T-helper 2 cell treated with Interferon-gamma antibody and Interleukin-4, amounts not matched to agents 5 μg/mL and 100 μg/mL, for 36 hours (primary cell): Measurements from ENCODE around the gene GABRB2.
"Not testable (repeated sequence)": the region's sequence is repeated elsewhere in the genome, so short reads cannot be mapped to it uniquely, and the experiment has no call there.

ENCODE experiments used
- DNase-seq: peaks from one replicate; pipeline ENCODE4 v3.0.0; 2021; ENCODE audit warnings: low spot score
- H3K27ac Mint-ChIP-seq: one replicate; pipeline ENCODE4 v1.8.0; 2021; ENCODE audit warnings: mild to moderate bottlenecking, mixed read lengths
- H3K27me3 Mint-ChIP-seq: one replicate; pipeline ENCODE4 v1.8.0; 2021; ENCODE audit warnings: low read depth, mixed read lengths
- H3K36me3 Mint-ChIP-seq: one replicate; pipeline ENCODE4 v1.8.0; 2021; ENCODE audit warnings: low read depth, mixed read lengths
- H3K4me1 Mint-ChIP-seq: one replicate; pipeline ENCODE4 v1.8.0; 2021; ENCODE audit warnings: low read depth, mixed read lengths
- H3K4me3 Mint-ChIP-seq: one replicate; pipeline ENCODE4 v1.8.0; 2022; ENCODE audit warnings: mild to moderate bottlenecking, moderate library complexity, mixed read lengths
- H3K9me3 Mint-ChIP-seq: one replicate; pipeline ENCODE4 v1.8.0; 2021; ENCODE audit warnings: mixed read lengths

Gene GABRB2

GRCh38 chr5:161333194-161333880 is 213.2 kb downstream of the GABRB2 start:
- no peaks in the 10 kb centered on the region for H3K4me1 Mint-ChIP-seq
- no peaks in the 10 kb centered on the region for H3K36me3 Mint-ChIP-seq
- H3K4me3 Mint-ChIP-seq: no peak overlapping the region
- no peak overlapping the region for H3K27ac Mint-ChIP-seq
- peaks cover 4% of the 10 kb centered on the region for H3K9me3 Mint-ChIP-seq
- no peak for DNase-seq
- no peaks in the 10 kb centered on the region for H3K27me3 Mint-ChIP-seq

- Mint-ChIP-seq H3K9me3 (peaks cover 4% of the 10 kb centered on the region), H3K27me3 (no peaks in the 10 kb centered on the region), H3K27ac (no peak overlapping the region), H3K4me1 (no peaks in the 10 kb centered on the region), H3K4me3 (no peak overlapping the region), H3K36me3 (no peaks in the 10 kb centered on the region)
- DNase-seq: no peak
Measured at GRCh38 chr5:161332343-161332742, 214.2 kb downstream of the GABRB2 start.

- Mint-ChIP-seq H3K9me3 (no peaks in the 10 kb centered on the region), H3K4me1 (no peaks in the 10 kb centered on the region), H3K4me3 (no peak overlapping the region), H3K36me3 (no peaks in the 10 kb centered on the region), H3K27ac (no peak overlapping the region), H3K27me3 (no peaks in the 10 kb centered on the region)
- DNase-seq: no peak
Measured at GRCh38 chr5:161314033-161314432, 232.5 kb downstream of the GABRB2 start.

- Mint-ChIP-seq H3K27me3 (no peaks in the 10 kb centered on the region), H3K27ac (no peak overlapping the region), H3K4me1 (no peaks in the 10 kb centered on the region), H3K4me3 (no peak overlapping the region), H3K36me3 (no peaks in the 10 kb centered on the region), H3K9me3 (peaks cover 8% of the 10 kb centered on the region)
- no peak for DNase-seq
Measured at GRCh38 chr5:161312882-161313281, 233.6 kb downstream of the GABRB2 start.

- H3K4me1 Mint-ChIP-seq: no peaks in the 10 kb centered on the region
- no peaks in the 10 kb centered on the region for H3K27me3 Mint-ChIP-seq
- peaks cover 8% of the 10 kb centered on the region for H3K9me3 Mint-ChIP-seq
- no peak for DNase-seq
- no peak overlapping the region for H3K27ac Mint-ChIP-seq
- H3K4me3 Mint-ChIP-seq: no peak overlapping the region
- H3K36me3 Mint-ChIP-seq: no peaks in the 10 kb centered on the region
Measured at GRCh38 chr5:161311965-161312364, 234.6 kb downstream of the GABRB2 start.

- Mint-ChIP-seq H3K36me3 (no peaks in the 10 kb centered on the region), H3K27ac (no peak overlapping the region)
Measured at GRCh38 chr5:161311146-161311708, 235.3 kb downstream of the GABRB2 start.

GRCh38 chr5:161306351-161306995 is 240.1 kb downstream of the GABRB2 start:
- no peak for DNase-seq
- H3K9me3 Mint-ChIP-seq: peaks cover 8% of the 10 kb centered on the region
- H3K4me1 Mint-ChIP-seq: no peaks in the 10 kb centered on the region
- no peak overlapping the region for H3K4me3 Mint-ChIP-seq
- H3K27ac Mint-ChIP-seq: no peak overlapping the region
- no peaks in the 10 kb centered on the region for H3K36me3 Mint-ChIP-seq
- no peaks in the 10 kb centered on the region for H3K27me3 Mint-ChIP-seq

More at GRCh38 chr5:161311146-161311708, 235.3 kb downstream of the GABRB2 start:
- H3K27me3 Mint-ChIP-seq: no peaks in the 10 kb centered on the region
- H3K9me3 Mint-ChIP-seq: peaks cover 8% of the 10 kb centered on the region
- no peaks in the 10 kb centered on the region for H3K4me1 Mint-ChIP-seq
- no peak for DNase-seq
- H3K4me3 Mint-ChIP-seq: no peak overlapping the region

- H3K36me3 Mint-ChIP-seq: no peaks in the 10 kb centered on the region
- H3K27me3 Mint-ChIP-seq: no peaks in the 10 kb centered on the region
- H3K9me3 Mint-ChIP-seq: peaks cover 8% of the 10 kb centered on the region
- no peak overlapping the region for H3K4me3 Mint-ChIP-seq
- H3K4me1 Mint-ChIP-seq: no peaks in the 10 kb centered on the region
- no peak for DNase-seq
- no peak overlapping the region for H3K27ac Mint-ChIP-seq
Measured at GRCh38 chr5:161305601-161306000, 240.9 kb downstream of the GABRB2 start.

- peaks cover 4% of the 10 kb centered on the region for H3K9me3 Mint-ChIP-seq
- H3K4me1 Mint-ChIP-seq: no peaks in the 10 kb centered on the region
- no peak overlapping the region for H3K4me3 Mint-ChIP-seq
- H3K27me3 Mint-ChIP-seq: no peaks in the 10 kb centered on the region
- no peaks in the 10 kb centered on the region for H3K36me3 Mint-ChIP-seq
- H3K27ac Mint-ChIP-seq: no peak overlapping the region
- DNase-seq: no peak
Measured at GRCh38 chr5:161302559-161302958, 244.0 kb downstream of the GABRB2 start.

- no peak overlapping the region for H3K27ac Mint-ChIP-seq
- peaks cover 4% of the 10 kb centered on the region for H3K9me3 Mint-ChIP-seq
- no peak for DNase-seq
- no peaks in the 10 kb centered on the region for H3K36me3 Mint-ChIP-seq
- H3K4me3 Mint-ChIP-seq: no peak overlapping the region
- H3K27me3 Mint-ChIP-seq: no peaks in the 10 kb centered on the region
- no peaks in the 10 kb centered on the region for H3K4me1 Mint-ChIP-seq
Measured at GRCh38 chr5:161301586-161301985, 244.9 kb downstream of the GABRB2 start.

GRCh38 chr5:161299053-161299452 is 247.5 kb downstream of the GABRB2 start:
- Mint-ChIP-seq H3K4me1 (no peaks in the 10 kb centered on the region), H3K27me3 (no peaks in the 10 kb centered on the region), H3K9me3 (peaks cover 8% of the 10 kb centered on the region), H3K27ac (no peak overlapping the region), H3K4me3 (no peak overlapping the region), H3K36me3 (no peaks in the 10 kb centered on the region)
- DNase-seq: no peak

- H3K27ac Mint-ChIP-seq, H3K27me3 Mint-ChIP-seq, H3K4me1 Mint-ChIP-seq: not testable (repeated sequence)
Measured at GRCh38 chr5:161297388-161297787, 249.1 kb downstream of the GABRB2 start.

GRCh38 chr5:161295721-161296250 is 250.7 kb downstream of the GABRB2 start:
- Mint-ChIP-seq H3K9me3 (peaks cover 8% of the 10 kb centered on the region), H3K36me3 (no peaks in the 10 kb centered on the region), H3K4me1 (no peaks in the 10 kb centered on the region), H3K4me3 (no peak overlapping the region), H3K27ac (no peak overlapping the region), H3K27me3 (no peaks in the 10 kb centered on the region)
- no peak for DNase-seq

More at GRCh38 chr5:161297388-161297787, 249.1 kb downstream of the GABRB2 start:
- not testable (repeated sequence) for H3K4me3 Mint-ChIP-seq, H3K36me3 Mint-ChIP-seq, DNase-seq, H3K9me3 Mint-ChIP-seq

GRCh38 chr5:161288071-161288470 is 258.5 kb downstream of the GABRB2 start:
- Mint-ChIP-seq H3K27ac (no peak overlapping the region), H3K4me3 (no peak overlapping the region), H3K27me3 (no peaks in the 10 kb centered on the region)

More at GRCh38 chr5:161288071-161288470, 258.5 kb downstream of the GABRB2 start:
- Mint-ChIP-seq H3K9me3 (no peaks in the 10 kb centered on the region), H3K4me1 (no peaks in the 10 kb centered on the region), H3K36me3 (no peaks in the 10 kb centered on the region)
- no peak for DNase-seq
